ENCODE data around the gene RINT1.
"Not testable (repeated sequence)": the region's sequence is repeated elsewhere in the genome, so short reads cannot be mapped to it uniquely, and the experiment has no call there.

The RINT1 gene

GRCh38 chr7:105531792-105532671 lies at the start of gene RINT1:
Gene RINT1 (plus strand): TSS chr7:105532201. CDS start chr7:105532316, 115 bp downstream.
- peak; percentile 92 for DNase-seq

GRCh38 chr7:105487579-105488571 lies 44.1 kb upstream of the RINT1 start:
- peak; percentile 38 for DNase-seq

- DNase-seq: no peak
Observed at GRCh38 chr7:105489409-105489808, 42.6 kb upstream of the RINT1 start.

GRCh38 chr7:105493196-105493922 lies 38.6 kb upstream of the RINT1 start:
- no peak for DNase-seq

GRCh38 chr7:105493923-105494315 lies 38.1 kb upstream of the RINT1 start:
- no peak for DNase-seq

GRCh38 chr7:105496521-105496920 lies 35.5 kb upstream of the RINT1 start:
- DNase-seq: no peak

- no peak for DNase-seq
Observed at GRCh38 chr7:105497016-105497415, 35.0 kb upstream of the RINT1 start.

- no peak for DNase-seq
Observed at GRCh38 chr7:105502173-105502572, 29.8 kb upstream of the RINT1 start.

- no peak for DNase-seq
Observed at GRCh38 chr7:105512415-105512814, 19.6 kb upstream of the RINT1 start.

GRCh38 chr7:105512926-105513526 lies 19.0 kb upstream of the RINT1 start:
- DNase-seq: no peak

GRCh38 chr7:105515610-105516009 lies 16.4 kb upstream of the RINT1 start:
- not testable (repeated sequence) for DNase-seq

GRCh38 chr7:105519353-105519752 lies 12.6 kb upstream of the RINT1 start:
- no peak for DNase-seq

GRCh38 chr7:105520620-105521019 lies 11.4 kb upstream of the RINT1 start:
- DNase-seq: not testable (repeated sequence)

- peak; percentile 41 for DNase-seq
Observed at GRCh38 chr7:105521027-105521716, 10.8 kb upstream of the RINT1 start.

- DNase-seq: peak; percentile 86
Observed at GRCh38 chr7:105521717-105522463, 10.1 kb upstream of the RINT1 start, which contains the start of gene PUS7. Gene PUS7 (minus strand): TSS chr7:105522271. CDS start chr7:105508512, 13,759 bp downstream.

- not testable (repeated sequence) for DNase-seq
Observed at GRCh38 chr7:105524423-105524822, 7.6 kb upstream of the RINT1 start.

- DNase-seq: no peak
Observed at GRCh38 chr7:105524840-105525239, 7.2 kb upstream of the RINT1 start.

- DNase-seq: not testable (repeated sequence)
Observed at GRCh38 chr7:105527737-105528136, 4.3 kb upstream of the RINT1 start.

- DNase-seq: no peak
Observed at GRCh38 chr7:105530126-105530525, 1.9 kb upstream of the RINT1 start.

GRCh38 chr7:105530546-105530945 lies 1.5 kb upstream of the RINT1 start:
- no peak for DNase-seq

Measured in CD4-positive, alpha-beta T cell treated with Interleukin-21 for 1 hour (primary cell).